ENCODE results near the gene NEK3. TPM values are rescaled to one million over a fixed set of nuclear protein-coding genes. Genes with fewer than 3 reads are reported as not detected.

Gene NEK3
- total and polyA plus RNA-seq, 4 donors, result 3.0 to 4.4 (median 3.9) TPM

GRCh38 chr13:52169839-52170238 is 10.4 kb upstream of the NEK3 start:
- Histone ChIP-seq H3K36me3 (ENCODE audit: control insufficient read depth in 4 of 4, insufficient read depth in 3 of 4, low read depth in 1 of 4, low read length in 3 of 4) (peaks cover 2 to 8% (median 5%) of the 10 kb centered on the region in 4 donors), H3K9me3 (ENCODE audit: control insufficient read depth in 4 of 4, low read length in 3 of 4) (no peaks in the 10 kb centered on the region), H3K4me3 (ENCODE audit: low read depth in 1 of 3, low read length in 3 of 3) (no peak overlapping the region), H3K4me1 (ENCODE audit: control insufficient read depth in 4 of 4, insufficient read depth in 4 of 4, low read length in 3 of 4) (peaks cover 2 to 25% (median 22%) of the 10 kb centered on the region in 4 donors), H3K9ac (ENCODE audit: low read depth in 1 of 2, low read length in 2 of 2) (no peak overlapping the region), H3K27me3 (ENCODE audit: control insufficient read depth in 4 of 4, insufficient read depth in 4 of 4, low read length in 3 of 4) (no peaks in the 10 kb centered on the region), H3K27ac (ENCODE audit: low read depth in 1 of 2, low read length in 2 of 2) (no peak overlapping the region)
- WGBS, result 95% methylated on average over 5 of the region's 5 CpGs
- no peak for DNase-seq (ENCODE audit: low spot score)
- TF ChIP-seq NR2F2 (IDR thresholded peaks at IDR 0.05) (no peak), EGR1 (IDR thresholded peaks at IDR 0.05; ENCODE audit: low read depth in 2 of 2) (no peak), CTCF (IDR thresholded peaks at IDR 0.05; ENCODE audit: low read depth, low read length, missing input control) (no peak), HNF4A (conservative IDR thresholded peaks at IDR 0.05) (no peak), GABPA (IDR thresholded peaks at IDR 0.05 in 1 of 2, conservative IDR thresholded peaks at IDR 0.05 in 1 of 2) (no peak), SP1 (IDR thresholded peaks at IDR 0.05) (no peak), REST (IDR thresholded peaks at IDR 0.05) (no peak), YY1 (IDR thresholded peaks at IDR 0.05) (no peak), JUND (IDR thresholded peaks at IDR 0.05) (no peak), TAF1 (conservative IDR thresholded peaks at IDR 0.05) (no peak), RXRA (IDR thresholded peaks at IDR 0.05) (no peak), FOXA1 (IDR thresholded peaks at IDR 0.05) (no peak), RAD21 (IDR thresholded peaks at IDR 0.05) (no peak), ATF3 (IDR thresholded peaks at IDR 0.05) (no peak), MAX (IDR thresholded peaks at IDR 0.05) (no peak), ZBTB33 (IDR thresholded peaks at IDR 0.05) (no peak), HNF4G (IDR thresholded peaks at IDR 0.05) (no peak)
